GM21390 (cell line): ENCODE results near the gene TRIM41.
"Not testable (repeated sequence)": the region's sequence is repeated elsewhere in the genome, so short reads cannot be mapped to it uniquely, and the experiment has no call there.

Experiments
- ATAC-seq: cut with Tn5 transposase; IDR thresholded peaks from one replicate; pipeline ENCODE4 v1.9.1; 2021; ENCODE audit not compliant: unreplicated experiment

TRIM41 gene

GRCh38 chr5:181283841-181284755, 61.0 kb downstream of the TRIM41 start:
- ATAC-seq, result not testable (repeated sequence)
